ENCODE data around the gene HPN.

DNA sequence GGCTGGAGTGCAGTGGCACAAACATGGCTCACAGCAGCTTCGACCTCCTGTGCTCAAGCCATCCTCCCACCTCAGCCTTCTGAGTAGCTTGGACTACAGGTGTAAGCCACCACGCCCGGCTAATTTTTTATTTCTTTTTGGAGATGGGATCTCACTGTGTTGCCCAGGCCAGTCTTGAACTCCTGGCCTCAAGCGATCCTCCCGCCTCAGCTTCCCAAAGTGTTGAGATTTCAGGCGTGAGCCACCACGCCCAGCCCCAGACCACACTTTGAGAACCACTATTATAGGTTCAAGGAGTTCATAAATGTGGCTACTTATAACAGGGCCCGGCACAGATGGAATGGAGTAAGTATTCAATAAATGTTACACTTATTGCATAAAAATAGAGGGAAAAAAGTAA lies 14.5 kb upstream of the HPN start:
- TF ChIP-seq POLR2A (IDR thresholded peaks at IDR 0.05; ENCODE audit: low read depth, low read length) (no peak), EZH2 (IDR thresholded peaks at IDR 0.05; ENCODE audit: borderline replicate concordance, low read depth, low read length, severe bottlenecking) (no peak), FOS (IDR thresholded peaks at IDR 0.05; ENCODE audit: borderline replicate concordance, insufficient read depth, low read length) (no peak), POLR2AphosphoS5 (IDR thresholded peaks at IDR 0.05; ENCODE audit: insufficient read depth, low read depth, low read length) (no peak)
- TF ChIP-seq, protein P1, sequence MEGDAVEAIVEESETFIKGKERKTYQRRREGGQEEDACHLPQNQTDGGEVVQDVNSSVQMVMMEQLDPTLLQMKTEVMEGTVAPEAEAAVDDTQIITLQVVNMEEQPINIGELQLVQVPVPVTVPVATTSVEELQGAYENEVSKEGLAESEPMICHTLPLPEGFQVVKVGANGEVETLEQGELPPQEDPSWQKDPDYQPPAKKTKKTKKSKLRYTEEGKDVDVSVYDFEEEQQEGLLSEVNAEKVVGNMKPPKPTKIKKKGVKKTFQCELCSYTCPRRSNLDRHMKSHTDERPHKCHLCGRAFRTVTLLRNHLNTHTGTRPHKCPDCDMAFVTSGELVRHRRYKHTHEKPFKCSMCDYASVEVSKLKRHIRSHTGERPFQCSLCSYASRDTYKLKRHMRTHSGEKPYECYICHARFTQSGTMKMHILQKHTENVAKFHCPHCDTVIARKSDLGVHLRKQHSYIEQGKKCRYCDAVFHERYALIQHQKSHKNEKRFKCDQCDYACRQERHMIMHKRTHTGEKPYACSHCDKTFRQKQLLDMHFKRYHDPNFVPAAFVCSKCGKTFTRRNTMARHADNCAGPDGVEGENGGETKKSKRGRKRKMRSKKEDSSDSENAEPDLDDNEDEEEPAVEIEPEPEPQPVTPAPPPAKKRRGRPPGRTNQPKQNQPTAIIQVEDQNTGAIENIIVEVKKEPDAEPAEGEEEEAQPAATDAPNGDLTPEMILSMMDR (IDR thresholded peaks at IDR 0.05; ENCODE audit: extremely low read depth in 1 of 2, insufficient read depth in 1 of 2, low read depth in 1 of 2, low read length in 2 of 2) = no peak
- TF ChIP-seq, protein P2, sequence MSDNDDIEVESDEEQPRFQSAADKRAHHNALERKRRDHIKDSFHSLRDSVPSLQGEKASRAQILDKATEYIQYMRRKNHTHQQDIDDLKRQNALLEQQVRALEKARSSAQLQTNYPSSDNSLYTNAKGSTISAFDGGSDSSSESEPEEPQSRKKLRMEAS (IDR thresholded peaks at IDR 0.05; ENCODE audit: insufficient read depth, insufficient read length) = no peak
